Keratinocyte (primary cell): ENCODE measurements around the gene RNF38. TPM values are rescaled to one million over a fixed set of nuclear protein-coding genes. Genes with fewer than 3 reads are reported as not detected.

Experiments
- DNase-seq: peaks from one replicate; pipeline ENCODE4 v3.0.0-alpha.2; 2011; ENCODE audit warnings: low read depth, missing footprints, low spot score
- FAIRE-seq: peaks from 2 replicates; lab custom pipeline; 2011; peaks lifted over from hg19 to GRCh38; lab: Jason Lieb, UNC
- H2AFZ ChIP-seq: 2 replicates; pipeline ENCODE4 v1.6.0; 2012; ENCODE audit warnings: low read length, control low read depth, inconsistent platforms; ENCODE audit not compliant: control insufficient read depth
- H3K27ac ChIP-seq: 2 replicates; pipeline ENCODE4 v1.5.1; 2011; ENCODE audit warnings: low read length; ENCODE audit not compliant: control insufficient read depth, insufficient read depth
- H3K27me3 ChIP-seq: 3 replicates; pipeline ENCODE4 v1.6.0; 2011; ENCODE audit warnings: low read length; ENCODE audit not compliant: control insufficient read depth, insufficient read depth; ENCODE audit errors: extremely low read depth
- H3K36me3 ChIP-seq, 2 experiments: 2 replicates in 1 of 2; 3 replicates in 1 of 2; pipeline ENCODE4 v1.5.1; 2011; ENCODE audit warnings: low read length in 2 of 2, mild to moderate bottlenecking in 1 of 2; ENCODE audit not compliant: control insufficient read depth in 2 of 2, insufficient read depth in 2 of 2; ENCODE audit errors: extremely low read depth in 1 of 2
- H3K4me1 ChIP-seq: 3 replicates; pipeline ENCODE4 v1.5.1; 2011; ENCODE audit warnings: low read length; ENCODE audit not compliant: control insufficient read depth, insufficient read depth; ENCODE audit errors: extremely low read depth
- H3K4me2 ChIP-seq: 3 replicates; pipeline ENCODE4 v1.6.0; 2011; ENCODE audit warnings: low read depth, low read length; ENCODE audit not compliant: control insufficient read depth, insufficient read depth; ENCODE audit errors: extremely low read depth
- H3K4me3 ChIP-seq, 3 experiments: fragments of 200-600 bp in 1 of 3; sonication (generic) in 1 of 3; 2 replicates in 2 of 3; 3 replicates in 1 of 3; pipeline ENCODE4 v1.5.1; 2011 to 2016; ENCODE audit warnings: low read length in 3 of 3, mild to moderate bottlenecking in 3 of 3, control low read depth in 2 of 3, inconsistent platforms in 1 of 3, low read depth in 1 of 3, mixed read lengths in 1 of 3, mixed run types in 1 of 3, moderate library complexity in 1 of 3; ENCODE audit not compliant: control insufficient read depth in 2 of 3, insufficient read depth in 2 of 3; ENCODE audit errors: extremely low read depth in 1 of 3
- H3K79me2 ChIP-seq: 2 replicates; pipeline ENCODE4 v1.6.0; 2012; ENCODE audit warnings: low read length; ENCODE audit not compliant: control insufficient read depth, insufficient read depth
- H3K9ac ChIP-seq: 3 replicates; pipeline ENCODE4 v1.6.0; 2011; ENCODE audit warnings: low read length; ENCODE audit not compliant: control insufficient read depth, insufficient read depth; ENCODE audit errors: extremely low read depth
- H3K9me1 ChIP-seq: 3 replicates; pipeline ENCODE4 v1.6.0; 2011; ENCODE audit warnings: low read length; ENCODE audit not compliant: control insufficient read depth, insufficient read depth; ENCODE audit errors: extremely low read depth
- H3K9me3 ChIP-seq: 2 replicates; pipeline ENCODE4 v1.5.1; 2012; ENCODE audit warnings: low read depth, low read length; ENCODE audit not compliant: control insufficient read depth
- H4K20me1 ChIP-seq: 3 replicates; pipeline ENCODE4 v1.6.0; 2011; ENCODE audit warnings: low read length; ENCODE audit not compliant: control insufficient read depth, insufficient read depth; ENCODE audit errors: extremely low read depth
- EZH2 ChIP-seq: IDR thresholded peaks from one replicate; pipeline ENCODE4 v1.6.1; 2012; ENCODE audit warnings: inconsistent platforms, mild to moderate bottlenecking, low read length, moderate library complexity
- dilution Hi-C: fragments of 300-500 bp; cut with MboI; formaldehyde crosslinking; loops from one replicate; pipeline ENCODE4 v1.7.0; 2020; ENCODE audit warnings: low sequenced_read_pairs; ENCODE audit not compliant: extremely low pct_ligation_motif_present
- polyA plus RNA-seq, 5 experiments: library from polyadenylated mRNA; depleted of rRNA in 3 of 5; stranded (reverse) in 3 of 5; stranded (forward) in 1 of 5; unstranded in 1 of 5; fragments of >200 nt; gene quantifications; 1 replicate in 1 of 5; 2 replicates in 3 of 5; 3 replicates in 1 of 5; pipeline versions ENCODE4 v1.2.1 to v1.2.3, GENCODE V29; 2011 to 2012; ENCODE audit warnings: missing spikeins in 2 of 5, low read depth in 1 of 5, low replicate concordance in 1 of 5
- TF ChIP-seq, protein P1 (sequence below), 3 experiments: IDR thresholded peaks in 1 of 3; conservative IDR thresholded peaks in 1 of 3; optimal IDR thresholded peaks in 1 of 3; 2 replicates in 2 of 3; 3 replicates in 1 of 3; pipeline versions ENCODE3 to v1.5.1; 2011; ENCODE audit warnings: low read length in 3 of 3, mild to moderate bottlenecking in 3 of 3, moderate library complexity in 2 of 3, control low read depth in 1 of 3, inconsistent platforms in 1 of 3; ENCODE audit not compliant: insufficient read depth in 2 of 3; ENCODE audit errors: extremely low read depth in 1 of 3

Gene RNF38
- polyA plus RNA-seq, 1 donor (not counting 4 experiments of a cell fraction or from before 2014, with no cell fraction given) = 12.5 TPM

DNA sequence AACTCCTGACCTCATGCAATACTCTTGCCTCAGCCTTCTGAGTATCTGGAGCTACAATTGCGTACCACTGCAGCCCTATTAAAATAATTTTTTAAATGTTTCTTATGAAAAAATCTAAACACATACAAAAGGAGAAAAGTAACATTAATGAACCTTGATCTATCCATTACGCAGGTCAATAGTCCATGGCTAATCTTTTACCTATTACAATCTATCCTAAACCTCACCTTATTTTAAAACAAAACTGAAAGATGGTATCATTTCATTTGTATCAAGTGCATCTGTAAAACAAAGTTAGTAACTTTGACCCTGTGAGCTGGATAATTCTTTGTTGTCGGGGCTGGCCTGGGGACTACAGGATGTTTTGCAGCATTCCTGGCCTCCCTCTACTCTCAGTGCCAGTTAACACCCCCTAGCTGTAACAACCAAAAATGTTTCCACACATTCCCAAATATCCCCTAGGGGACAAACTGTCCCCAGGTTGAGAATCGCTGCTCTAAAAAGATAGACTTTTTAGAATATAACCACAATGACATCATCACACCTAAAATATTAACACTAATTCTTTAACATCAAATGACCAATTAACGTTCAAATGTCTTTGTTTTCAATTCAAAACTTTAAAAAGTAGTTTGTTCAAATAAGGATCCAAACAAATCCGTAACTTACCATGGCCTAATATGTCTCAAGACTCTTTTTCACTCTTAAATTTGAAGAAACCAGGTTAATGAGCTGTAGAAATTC is 54.8 kb downstream of the RNF38 start:
- H3K4me3 ChIP-seq = no peak overlapping the region
- H3K9ac ChIP-seq = no peak overlapping the region
- H3K9me3 ChIP-seq = no peaks in the 10 kb centered on the region
- peaks cover 10 to 13% of the 10 kb centered on the region in 2 experiments for H3K36me3 ChIP-seq
- TF ChIP-seq, protein P1, sequence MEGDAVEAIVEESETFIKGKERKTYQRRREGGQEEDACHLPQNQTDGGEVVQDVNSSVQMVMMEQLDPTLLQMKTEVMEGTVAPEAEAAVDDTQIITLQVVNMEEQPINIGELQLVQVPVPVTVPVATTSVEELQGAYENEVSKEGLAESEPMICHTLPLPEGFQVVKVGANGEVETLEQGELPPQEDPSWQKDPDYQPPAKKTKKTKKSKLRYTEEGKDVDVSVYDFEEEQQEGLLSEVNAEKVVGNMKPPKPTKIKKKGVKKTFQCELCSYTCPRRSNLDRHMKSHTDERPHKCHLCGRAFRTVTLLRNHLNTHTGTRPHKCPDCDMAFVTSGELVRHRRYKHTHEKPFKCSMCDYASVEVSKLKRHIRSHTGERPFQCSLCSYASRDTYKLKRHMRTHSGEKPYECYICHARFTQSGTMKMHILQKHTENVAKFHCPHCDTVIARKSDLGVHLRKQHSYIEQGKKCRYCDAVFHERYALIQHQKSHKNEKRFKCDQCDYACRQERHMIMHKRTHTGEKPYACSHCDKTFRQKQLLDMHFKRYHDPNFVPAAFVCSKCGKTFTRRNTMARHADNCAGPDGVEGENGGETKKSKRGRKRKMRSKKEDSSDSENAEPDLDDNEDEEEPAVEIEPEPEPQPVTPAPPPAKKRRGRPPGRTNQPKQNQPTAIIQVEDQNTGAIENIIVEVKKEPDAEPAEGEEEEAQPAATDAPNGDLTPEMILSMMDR (optimal IDR thresholded peaks at IDR 0.05 in 1 of 3, IDR thresholded peaks at IDR 0.05 in 1 of 3, conservative IDR thresholded peaks at IDR 0.05 in 1 of 3; ENCODE audit: extremely low read depth in 1 of 3, insufficient read depth in 2 of 3, low read length in 3 of 3) = no peak
- no peak for TF ChIP-seq EZH2
- no peak for FAIRE-seq
- no peak overlapping the region for H3K27ac ChIP-seq
- no peaks in the 10 kb centered on the region for H3K79me2 ChIP-seq
- no peaks in the 10 kb centered on the region for H3K4me1 ChIP-seq
- no peaks in the 10 kb centered on the region for H3K27me3 ChIP-seq
- no peaks in the 10 kb centered on the region for H3K9me1 ChIP-seq
- H2AFZ ChIP-seq = no peak overlapping the region
- DNase-seq = no peak
- H3K4me2 ChIP-seq = no peak overlapping the region
- dilution Hi-C loops = no loop called here
- no peaks in the 10 kb centered on the region for H4K20me1 ChIP-seq

DNA sequence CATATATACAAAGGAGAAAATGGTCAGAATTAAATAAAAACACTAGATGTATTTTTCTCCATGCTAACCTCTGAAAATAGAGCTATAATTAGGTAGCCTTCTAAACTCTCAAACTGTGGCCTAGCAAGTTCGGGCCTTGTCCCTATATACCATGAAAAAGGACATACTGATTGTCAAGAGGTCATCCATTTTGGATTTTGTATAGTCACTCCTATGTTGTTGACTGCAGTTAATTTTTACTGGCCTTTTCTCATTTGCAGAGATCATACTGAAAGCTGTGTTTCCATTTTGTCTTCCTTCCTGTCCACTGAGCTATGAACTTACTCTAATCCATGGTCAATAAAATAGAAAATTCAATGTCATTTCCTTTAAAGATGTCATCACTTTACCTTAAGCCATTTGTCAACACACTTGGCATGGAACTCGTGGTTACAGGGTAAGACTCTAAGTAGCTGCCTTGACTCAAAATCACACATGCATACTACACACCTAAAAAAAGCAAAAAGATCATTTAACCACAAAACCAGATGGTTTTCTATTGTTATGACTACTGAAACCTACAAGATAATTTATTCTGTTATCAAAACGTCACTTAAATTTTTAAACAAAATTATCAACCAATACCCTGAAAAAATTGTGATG is 58.0 kb downstream of the RNF38 start:
- peaks cover 17 to 24% of the 10 kb centered on the region in 2 experiments for H3K36me3 ChIP-seq
- FAIRE-seq = no peak

More for the DNA sequence above, 58.0 kb downstream of the RNF38 start:
- Histone ChIP-seq H3K27me3 (no peaks in the 10 kb centered on the region), H3K4me3 (no peak overlapping the region), H3K9me1 (no peaks in the 10 kb centered on the region), H3K4me1 (peaks cover 15% of the 10 kb centered on the region), H3K27ac (no peak overlapping the region), H4K20me1 (no peaks in the 10 kb centered on the region), H3K4me2 (no peak overlapping the region), H3K9me3 (no peaks in the 10 kb centered on the region), H2AFZ (no peak overlapping the region), H3K9ac (no peak overlapping the region), H3K79me2 (no peaks in the 10 kb centered on the region)
- DNase-seq = no peak
- TF ChIP-seq EZH2 = no peak
- TF ChIP-seq, protein P1 (optimal IDR thresholded peaks at IDR 0.05 in 1 of 3, IDR thresholded peaks at IDR 0.05 in 1 of 3, conservative IDR thresholded peaks at IDR 0.05 in 1 of 3; ENCODE audit: extremely low read depth in 1 of 3, insufficient read depth in 2 of 3, low read length in 3 of 3) = no peak
- dilution Hi-C loops = no loop called here
